ENCODE measurements around the gene PTPRN2. TPM values are rescaled to one million over a fixed set of nuclear protein-coding genes. Genes with fewer than 3 reads are reported as not detected.

The PTPRN2 gene
- total and polyA plus RNA-seq, 2 of the 13 experiments (the other 11 are each of a cell fraction or from before 2014, with no cell fraction given), result 2.5 to 24.2 TPM

- no peak for ATAC-seq
- Histone ChIP-seq H3K4me3 (replicated peaks in 1 of 3; ENCODE audit: insufficient read depth in 1 of 3, low read depth in 2 of 3, low read length in 3 of 3) (no peak overlapping the region), H3K27me3 (ENCODE audit: control insufficient read depth in 1 of 2, insufficient read depth in 2 of 2, low read length in 2 of 2) (no peaks in the 10 kb centered on the region), H2AFZ (ENCODE audit: low read length) (no peak overlapping the region), H3K27ac (ENCODE audit: extremely low read length, insufficient read depth, low read length) (no peak overlapping the region), H3K4me1 (ENCODE audit: insufficient read depth, low read length) (peaks cover 25% of the 10 kb centered on the region), H3K9ac (ENCODE audit: insufficient read depth, low read depth, low read length) (no peak overlapping the region), H3K36me3 (replicated peaks in 1 of 2; ENCODE audit: control insufficient read depth in 1 of 2, insufficient read depth in 2 of 2, low read length in 2 of 2) (no peaks in the 10 kb centered on the region; a peak in 1 of 5 replicates), H3K4me2 (ENCODE audit: low read depth, low read length) (no peak overlapping the region), H3K9me3 (ENCODE audit: low read length) (peaks cover 9% of the 10 kb centered on the region; the same call in 1 of the 2 replicates), H3K79me2 (ENCODE audit: insufficient read depth, low read length) (no peaks in the 10 kb centered on the region), H4K20me1 (ENCODE audit: insufficient read depth, low read length) (peaks cover 66% of the 10 kb centered on the region)
- ChIA-PET POLR2A (no interaction called here), CTCF (ENCODE audit: low intra/inter-chr PET ratio, low total read pairs) (no interaction called here)
- FAIRE-seq, result no peak
- BruUV-seq (replicated peaks), result no TSS peak
- intact Hi-C loops (cut with micrococcal nuclease; ENCODE audit: unreplicated experiment), result no loop called here
- WGBS (ENCODE audit: low lambda C conversion rate), result 84% methylated on average over 6 of the region's 6 CpGs
- no peak for DNase-seq (ENCODE audit: low spot score)
- in situ Hi-C loops (cut with HindIII; ENCODE audit: extremely low pct_ligation_motif_present, low pct_unique_long_range_greater_than_20kb), result no loop called here
- no peak for TF ChIP-seq CENPX (CRISPR knock-in tag; IDR thresholded peaks at IDR 0.05)
- TF ChIP-seq ZFP36L2 (CRISPR knock-in tag; IDR thresholded peaks at IDR 0.05), result no peak
- no peak for TF ChIP-seq ELF3 (CRISPR knock-in tag; IDR thresholded peaks at IDR 0.05)
- TF ChIP-seq TOPORS (CRISPR knock-in tag; IDR thresholded peaks at IDR 0.05), result no peak
- TF ChIP-seq ZNF547 (CRISPR knock-in tag; IDR thresholded peaks at IDR 0.05), result no peak
- no peak for TF ChIP-seq ZNF552 (CRISPR knock-in tag; IDR thresholded peaks at IDR 0.05; ENCODE audit: borderline replicate concordance)
- TF ChIP-seq ZNF121 (CRISPR knock-in tag; IDR thresholded peaks at IDR 0.05), result no peak
- no peak for TF ChIP-seq MTF1 (CRISPR knock-in tag; IDR thresholded peaks at IDR 0.05)
- no peak for TF ChIP-seq ZNF777 (CRISPR knock-in tag; IDR thresholded peaks at IDR 0.05)
- no peak for TF ChIP-seq ZNF501 (CRISPR knock-in tag; IDR thresholded peaks at IDR 0.05)
- no peak for TF ChIP-seq SCMH1 (CRISPR knock-in tag; IDR thresholded peaks at IDR 0.05; ENCODE audit: borderline replicate concordance)
- TF ChIP-seq BCLAF1 (IDR thresholded peaks at IDR 0.05), result no peak
- TF ChIP-seq ZNF841 (CRISPR knock-in tag; IDR thresholded peaks at IDR 0.05; ENCODE audit: borderline replicate concordance), result no peak
- no peak for TF ChIP-seq HNF1B (CRISPR knock-in tag; IDR thresholded peaks at IDR 0.05)
- TF ChIP-seq POGZ (CRISPR knock-in tag; IDR thresholded peaks at IDR 0.05), result no peak
- TF ChIP-seq YY1 (IDR thresholded peaks at IDR 0.05; ENCODE audit: insufficient read depth, insufficient replicate concordance, low read depth, low read length), result no peak
- no peak for TF ChIP-seq RERE (CRISPR knock-in tag; IDR thresholded peaks at IDR 0.05; ENCODE audit: low read depth)
Measured at GRCh38 chr7:158397885-158398284, 189.7 kb downstream of the PTPRN2 start.
